Upper lobe of right lung (tissue), 1 donor: ENCODE data around the gene ETV1. TPM values are rescaled to one million over a fixed set of nuclear protein-coding genes. Genes with fewer than 3 reads are reported as not detected.

Experiments
- ATAC-seq: fragments of 200-7000 bp; cut with Tn5 transposase; one replicate; pipeline ENCODE4 v1.9.1; 2020; ENCODE audit warnings: mild to moderate bottlenecking, moderate library complexity
- DNase-seq: peaks from one replicate; pipeline ENCODE4 v3.0.0-alpha.2; 2020
- H3K27ac ChIP-seq: fragments of 200-600 bp; one replicate; pipeline ENCODE4 v1.8.0; 2022
- H3K27me3 ChIP-seq: fragments of 200-600 bp; one replicate; pipeline ENCODE4 v1.8.0; 2022; ENCODE audit warnings: mild to moderate bottlenecking
- H3K36me3 ChIP-seq: fragments of 200-600 bp; one replicate; pipeline ENCODE4 v1.8.0; 2022
- H3K4me1 ChIP-seq: fragments of 200-600 bp; one replicate; pipeline ENCODE4 v1.8.0; 2022
- H3K4me3 ChIP-seq: fragments of 200-600 bp; one replicate; pipeline ENCODE4 v1.8.0; 2022; ENCODE audit warnings: mild to moderate bottlenecking
- H3K9me3 ChIP-seq: fragments of 200-600 bp; one replicate; pipeline ENCODE4 v1.8.0; 2022
- intact Hi-C: fragments of 100-400 bp; cut with DNase I; formaldehyde crosslinking; loops from one replicate; pipeline ENCODE4 v1.11.0; 2022
- total RNA-seq: library from RNA; stranded (reverse); fragmentation: NEBNext Ultra II Directional; extraction: Animal tissue kit (Norgen Biotek cat#: 25700); gene quantifications from one replicate; pipeline ENCODE4 v1.2.1, GENCODE V29; 2021
- TF ChIP-seq, protein P1 (sequence below): fragments of 200-600 bp; IDR thresholded peaks from one replicate; pipeline ENCODE4 v1.8.0; 2022; ENCODE audit warnings: antibody characterized with exemption
- donor health status: DM: no; HTN: yes; CAD: no; lungs with severe emphysema.

The ETV1 gene
- total RNA-seq, 1 donor from 2014 or later: 110 TPM

DNA sequence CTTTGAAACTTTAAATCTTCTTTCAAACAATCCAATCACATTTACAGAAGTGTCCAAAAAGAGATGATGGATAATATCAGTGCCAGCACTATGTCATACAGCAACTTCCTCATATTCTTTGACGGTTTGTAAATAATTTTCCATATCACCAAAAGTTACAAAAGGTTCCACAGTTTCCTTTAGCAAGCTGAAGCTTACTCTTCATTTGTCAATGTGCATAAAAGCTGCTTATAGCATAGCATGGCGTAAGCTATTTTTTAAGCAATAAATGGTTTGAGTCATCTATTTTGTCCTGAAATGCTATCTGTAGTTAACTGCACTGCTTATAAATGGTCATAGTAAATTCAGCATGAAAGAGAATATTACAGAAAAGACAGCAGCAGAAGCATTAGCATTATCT, 95.1 kb downstream of the ETV1 start:
- DNase-seq (no peak), ATAC-seq (no peak)
- Histone ChIP-seq H3K4me3 (no peak overlapping the region), H3K27me3 (no peaks in the 10 kb centered on the region), H3K27ac (no peak overlapping the region), H3K9me3 (no peaks in the 10 kb centered on the region), H3K4me1 (no peaks in the 10 kb centered on the region), H3K36me3 (peaks cover 4% of the 10 kb centered on the region)
- intact Hi-C loops: no loop called here
- TF ChIP-seq, protein P1, sequence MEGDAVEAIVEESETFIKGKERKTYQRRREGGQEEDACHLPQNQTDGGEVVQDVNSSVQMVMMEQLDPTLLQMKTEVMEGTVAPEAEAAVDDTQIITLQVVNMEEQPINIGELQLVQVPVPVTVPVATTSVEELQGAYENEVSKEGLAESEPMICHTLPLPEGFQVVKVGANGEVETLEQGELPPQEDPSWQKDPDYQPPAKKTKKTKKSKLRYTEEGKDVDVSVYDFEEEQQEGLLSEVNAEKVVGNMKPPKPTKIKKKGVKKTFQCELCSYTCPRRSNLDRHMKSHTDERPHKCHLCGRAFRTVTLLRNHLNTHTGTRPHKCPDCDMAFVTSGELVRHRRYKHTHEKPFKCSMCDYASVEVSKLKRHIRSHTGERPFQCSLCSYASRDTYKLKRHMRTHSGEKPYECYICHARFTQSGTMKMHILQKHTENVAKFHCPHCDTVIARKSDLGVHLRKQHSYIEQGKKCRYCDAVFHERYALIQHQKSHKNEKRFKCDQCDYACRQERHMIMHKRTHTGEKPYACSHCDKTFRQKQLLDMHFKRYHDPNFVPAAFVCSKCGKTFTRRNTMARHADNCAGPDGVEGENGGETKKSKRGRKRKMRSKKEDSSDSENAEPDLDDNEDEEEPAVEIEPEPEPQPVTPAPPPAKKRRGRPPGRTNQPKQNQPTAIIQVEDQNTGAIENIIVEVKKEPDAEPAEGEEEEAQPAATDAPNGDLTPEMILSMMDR: no peak

DNA sequence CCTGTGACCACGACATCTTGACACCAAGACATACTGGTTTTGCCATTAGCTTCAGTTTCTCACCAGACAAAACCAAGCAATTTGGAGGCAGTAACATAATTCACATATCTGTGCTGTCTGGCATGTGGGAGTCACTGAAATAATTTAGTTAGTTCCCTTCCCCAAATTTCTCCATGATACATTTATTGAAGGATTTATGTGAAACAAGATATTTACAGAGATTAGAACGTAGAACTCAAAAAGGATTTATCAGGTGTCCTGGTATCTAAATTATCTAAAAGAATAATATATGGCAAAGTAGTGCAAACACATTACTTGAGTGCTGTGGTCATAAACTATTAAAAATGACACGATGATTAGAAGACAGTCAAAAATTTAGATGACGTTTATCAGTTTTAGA, 98.7 kb downstream of the ETV1 start:
- TF ChIP-seq, protein P1: no peak
- ATAC-seq: no peak
- H3K36me3 ChIP-seq: peaks cover 4% of the 10 kb centered on the region
- H3K4me1 ChIP-seq: no peaks in the 10 kb centered on the region
- intact Hi-C loops: no loop called here
- no peak overlapping the region for H3K4me3 ChIP-seq
- no peak overlapping the region for H3K27ac ChIP-seq
- no peak for DNase-seq
- no peaks in the 10 kb centered on the region for H3K9me3 ChIP-seq
- no peaks in the 10 kb centered on the region for H3K27me3 ChIP-seq

DNA sequence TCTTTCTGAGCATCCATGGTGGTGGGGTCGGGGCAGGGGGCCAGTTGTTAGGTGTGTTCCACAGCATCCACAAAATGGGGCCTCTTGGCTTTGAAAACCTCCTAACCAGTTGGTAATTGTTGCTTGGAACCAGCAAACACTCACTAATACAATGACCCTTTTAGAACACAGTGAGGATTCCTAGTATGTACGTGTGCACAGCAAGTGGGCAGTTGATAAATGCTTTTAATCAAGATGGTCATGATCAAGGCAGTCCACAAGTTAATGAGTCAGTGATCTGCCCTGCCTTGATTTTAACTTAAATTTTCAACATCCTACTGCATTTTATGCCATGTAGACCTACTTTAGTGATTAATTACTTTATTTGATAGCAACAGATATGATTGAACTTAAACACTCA, 103.1 kb downstream of the ETV1 start:
- H3K4me3 ChIP-seq: no peak overlapping the region

DNA sequence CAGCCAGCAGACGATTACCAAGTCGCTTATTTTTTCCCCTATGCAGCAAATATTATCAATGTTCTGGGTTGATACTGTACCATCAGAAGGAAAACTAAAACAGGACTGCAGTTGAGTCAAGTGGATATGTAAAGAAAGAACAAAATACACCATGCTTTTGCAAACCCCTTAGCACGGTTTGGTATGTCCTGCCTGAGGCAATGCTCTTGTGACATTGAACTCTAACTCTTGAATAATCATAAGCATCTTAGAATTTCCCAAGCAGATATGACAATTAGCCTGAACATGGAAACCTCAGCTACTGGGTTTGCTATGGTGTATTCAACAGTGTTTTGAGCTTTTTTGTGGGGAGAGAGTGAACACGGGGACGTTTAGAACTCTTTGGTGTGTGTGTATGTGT, 107.4 kb downstream of the ETV1 start:
- Histone ChIP-seq H3K27me3 (no peaks in the 10 kb centered on the region), H3K36me3 (no peaks in the 10 kb centered on the region), H3K9me3 (no peaks in the 10 kb centered on the region), H3K4me3 (no peak overlapping the region), H3K27ac (no peak overlapping the region), H3K4me1 (no peaks in the 10 kb centered on the region)
- no peak for DNase-seq
- ATAC-seq: no peak
- TF ChIP-seq, protein P1: no peak
- intact Hi-C loops: no loop called here

More for the DNA sequence above, 103.1 kb downstream of the ETV1 start:
- no peak for DNase-seq
- Histone ChIP-seq H3K4me1 (no peaks in the 10 kb centered on the region), H3K36me3 (no peaks in the 10 kb centered on the region), H3K9me3 (no peaks in the 10 kb centered on the region), H3K27me3 (no peaks in the 10 kb centered on the region), H3K27ac (no peak overlapping the region)
- intact Hi-C loops: no loop called here
- ATAC-seq: no peak
- TF ChIP-seq, protein P1: no peak

DNA sequence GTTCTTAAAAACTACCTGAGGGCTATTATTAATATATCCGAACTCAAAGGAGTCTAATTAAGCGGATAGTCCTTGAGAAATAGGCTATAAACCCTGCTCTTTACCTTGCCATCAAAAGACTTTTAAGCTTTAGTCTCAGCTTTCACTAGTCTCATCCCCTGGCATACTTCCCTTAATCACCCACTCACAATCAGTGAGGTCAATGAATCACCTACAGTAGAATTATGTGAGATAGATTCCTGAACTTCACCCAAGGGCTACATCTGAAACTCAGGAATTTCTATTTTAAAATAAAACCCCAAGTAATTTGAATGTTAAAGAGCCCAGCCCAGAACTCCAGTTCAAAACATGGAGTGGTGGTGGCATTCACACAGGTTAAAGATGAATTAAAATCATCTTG, 108.7 kb downstream of the ETV1 start:
- no peak overlapping the region for H3K27ac ChIP-seq
- H3K36me3 ChIP-seq: no peaks in the 10 kb centered on the region
- DNase-seq: no peak
- no peak overlapping the region for H3K4me3 ChIP-seq
- no peaks in the 10 kb centered on the region for H3K9me3 ChIP-seq
- no peaks in the 10 kb centered on the region for H3K4me1 ChIP-seq
- H3K27me3 ChIP-seq: no peaks in the 10 kb centered on the region
- TF ChIP-seq, protein P1: no peak
- intact Hi-C loops: no loop called here
- no peak for ATAC-seq

DNA sequence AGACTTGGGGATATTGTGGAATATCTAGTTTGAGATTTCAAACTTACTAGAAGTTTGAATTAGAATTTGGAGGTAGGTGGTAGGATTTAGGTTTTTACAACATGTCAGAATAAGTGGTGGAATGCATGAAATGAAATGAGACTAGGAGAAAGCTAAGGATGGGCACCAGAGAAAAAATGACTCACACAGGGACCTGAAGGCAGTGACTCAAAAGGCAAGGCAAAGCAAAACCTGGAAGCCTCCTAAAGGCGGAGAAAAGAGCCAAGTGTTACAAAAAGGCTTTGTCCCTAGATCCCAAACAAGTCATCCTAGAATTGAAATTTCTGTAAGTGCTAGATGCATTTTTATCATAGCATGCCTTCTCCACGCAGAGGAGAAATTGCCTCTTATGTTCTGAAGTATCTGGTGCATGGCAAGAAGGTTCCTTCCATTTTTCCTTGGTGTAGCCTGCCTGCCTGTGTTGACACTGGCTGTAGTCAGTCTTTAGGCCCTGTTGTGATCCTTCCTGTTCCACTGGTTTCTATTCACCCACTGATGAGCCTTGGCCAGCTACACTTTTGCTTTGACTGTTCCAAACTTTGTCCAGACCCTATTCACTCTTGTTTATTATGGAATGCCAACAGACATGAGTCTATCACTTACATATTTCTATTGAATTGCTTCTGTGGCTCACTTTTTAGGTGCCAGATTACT, 109.3 kb downstream of the ETV1 start:
- intact Hi-C loops: no loop called here
- DNase-seq: no peak
- H3K27ac ChIP-seq: no peak overlapping the region

More for the DNA sequence above, 109.3 kb downstream of the ETV1 start:
- no peak for ATAC-seq
- TF ChIP-seq, protein P1: no peak
- Histone ChIP-seq H3K9me3 (no peaks in the 10 kb centered on the region), H3K27me3 (no peaks in the 10 kb centered on the region), H3K36me3 (no peaks in the 10 kb centered on the region), H3K4me1 (no peaks in the 10 kb centered on the region), H3K4me3 (no peak overlapping the region)
